ENCODE results near the gene ZNF425. TPM values are rescaled to one million over a fixed set of nuclear protein-coding genes. Genes with fewer than 3 reads are reported as not detected.

The ZNF425 gene
- total and polyA plus RNA-seq, 9 of the 15 experiments (the other 6 are each of a cell fraction or from before 2014, with no cell fraction given), result 0.03 to 0.89 (median 0.54) TPM

- TF ChIP-seq FOXJ3 (CRISPR knock-in tag; IDR thresholded peaks at IDR 0.05) (no peak), SMAD1 (IDR thresholded peaks at IDR 0.05; ENCODE audit: low read depth, low read length, partially characterized antibody) (no peak), PKNOX1 (IDR thresholded peaks at IDR 0.05) (0 out of 2 replicates have a peak, but pooled peaks have one; percentile 3), TAL1 (IDR thresholded peaks at IDR 0.05) (0 out of 2 replicates have a peak, but pooled peaks have one; percentile 8), ELF1 (tag; IDR thresholded peaks at IDR 0.05) (peak; percentile 69), HDAC6 (IDR thresholded peaks at IDR 0.05; ENCODE audit: low read depth, low read length) (no peak), PML (IDR thresholded peaks at IDR 0.05; ENCODE audit: low read length) (0 out of 2 replicates have a peak, but pooled peaks have one; percentile 22), ZNF551 (CRISPR knock-in tag; IDR thresholded peaks at IDR 0.05) (no peak), ZBTB7A (IDR thresholded peaks at IDR 0.05; ENCODE audit: borderline replicate concordance, control insufficient read depth, low read depth, low read length) (no peak), EZH2 (IDR thresholded peaks at IDR 0.05; ENCODE audit: borderline replicate concordance, low read depth, low read length) (no peak), BRF1 (IDR thresholded peaks at IDR 0.05; ENCODE audit: borderline replicate concordance, extremely low read depth, insufficient read length) (no peak), ZNF318 (IDR thresholded peaks at IDR 0.05; ENCODE audit: borderline replicate concordance in 1 of 2, low read depth in 1 of 2) (no peak), MEIS2 (IDR thresholded peaks at IDR 0.05; ENCODE audit: partially characterized antibody) (peak; percentile 18), STAT5A (IDR thresholded peaks at IDR 0.05; ENCODE audit: borderline replicate concordance, low read length) (peak; percentile 32; the same call in 1 of the 2 replicates), BCL6 (CRISPR knock-in tag; IDR thresholded peaks at IDR 0.05) (no peak)
Measured at GRCh38 chr7:149145031-149145845, 19.1 kb upstream of the ZNF425 start (continued).

Measured in K562 (cell line).